HEK293 (cell line): ENCODE measurements around the gene TTC34.

ENCODE experiments used
- CTCF ChIA-PET: fragments of 350-600 bp; formaldehyde crosslinking; extraction: SDS; loops from one replicate; lab custom pipeline; 2021; ENCODE audit warnings: antibody characterized with exemption; lab: Yijun Ruan, JAX
- POLR2A ChIA-PET: fragments of 300-600 bp; formaldehyde crosslinking; extraction: SDS; loops from one replicate; lab custom pipeline; 2020; ENCODE audit warnings: antibody characterized with exemption, inconsistent platforms; lab: Yijun Ruan, JAX
- H3K27ac ChIP-seq: fragments of 200-500 bp; sonication (Bioruptor generic); 2 replicates; pipeline ENCODE4 v1.5.1; 2014; ENCODE audit warnings: low read depth, low read length, control low read depth, inconsistent platforms; ENCODE audit errors: extremely low read depth
- H3K36me3 ChIP-seq, 2 experiments: fragments of 200-500 bp in 1 of 2; sonication (Bioruptor generic) in 1 of 2; 1 replicate in 1 of 2; 2 replicates in 1 of 2; pipeline ENCODE4 v1.5.1; 2014 to 2017; ENCODE audit warnings: inconsistent platforms in 2 of 2, low read length in 2 of 2; ENCODE audit not compliant: control insufficient read depth in 2 of 2, insufficient read depth in 1 of 2
- H3K4me1 ChIP-seq: fragments of 200-500 bp; sonication (Bioruptor generic); 2 replicates; pipeline ENCODE4 v1.5.1; 2014; ENCODE audit warnings: mild to moderate bottlenecking, low read length, inconsistent platforms; ENCODE audit not compliant: control insufficient read depth, insufficient read depth
- H3K4me3 ChIP-seq: 2 replicates; pipeline ENCODE4 v1.5.1; 2011; ENCODE audit warnings: low read depth, mild to moderate bottlenecking, control low read depth, low read length, moderate library complexity
- H3K9me3 ChIP-seq: fragments of 200-500 bp; sonication (Bioruptor generic); 2 replicates; pipeline ENCODE4 v1.5.1; 2014; ENCODE audit warnings: low read depth, low read length, inconsistent platforms; ENCODE audit not compliant: control insufficient read depth, insufficient read depth
- BCL11A ChIP-seq: fragments of 450-650 bp; formaldehyde crosslinking; IDR thresholded peaks from 2 replicates; pipeline ENCODE4 v1.5.1; 2016; ENCODE audit warnings: low read depth, missing biosample characterization, missing genetic modification characterization
- GLI4 ChIP-seq: fragments of 450-650 bp; formaldehyde crosslinking; IDR thresholded peaks from 2 replicates; pipeline ENCODE4 v1.5.1; 2016; ENCODE audit warnings: missing biosample characterization, missing genetic modification characterization
- HOXA7 ChIP-seq: sonication (generic); formaldehyde crosslinking; IDR thresholded peaks from 2 replicates; pipeline ENCODE4 v1.8.1; 2022; ENCODE audit warnings: missing genetic modification reagents, borderline replicate concordance
- PRDM1 ChIP-seq: fragments of 450-650 bp; formaldehyde crosslinking; IDR thresholded peaks from 2 replicates; pipeline ENCODE4; 2016; ENCODE audit warnings: missing biosample characterization, missing genetic modification characterization
- SP3 ChIP-seq: fragments of 450-650 bp; formaldehyde crosslinking; IDR thresholded peaks from 2 replicates; pipeline ENCODE4 v1.5.1; 2016; ENCODE audit warnings: missing biosample characterization, missing genetic modification characterization
- ZBTB17 ChIP-seq: fragments of 450-650 bp; formaldehyde crosslinking; IDR thresholded peaks from 2 replicates; pipeline ENCODE4 v1.5.1; 2016; ENCODE audit warnings: missing biosample characterization, missing genetic modification characterization
- ZNF169 ChIP-seq: fragments of 450-650 bp; formaldehyde crosslinking; IDR thresholded peaks from 2 replicates; pipeline ENCODE4 v1.5.1; 2016; ENCODE audit warnings: missing biosample characterization, missing genetic modification characterization
- ZNF184 ChIP-seq: fragments of 450-650 bp; IDR thresholded peaks from 2 replicates; pipeline ENCODE4 v1.5.1; 2018; ENCODE audit warnings: missing biosample characterization, mild to moderate bottlenecking, missing genetic modification characterization
- ZNF654 ChIP-seq: fragments of 450-650 bp; formaldehyde crosslinking; IDR thresholded peaks from 2 replicates; pipeline ENCODE4 v1.5.1; 2016; ENCODE audit warnings: low read depth, missing biosample characterization, missing genetic modification characterization
- TF ChIP-seq, protein P1 (sequence below): fragments of 450-650 bp; formaldehyde crosslinking; IDR thresholded peaks from 2 replicates; pipeline ENCODE4 v1.5.1; 2016; ENCODE audit warnings: missing biosample characterization, missing genetic modification characterization
- TF ChIP-seq, protein P2 (sequence below): fragments of 450-650 bp; formaldehyde crosslinking; IDR thresholded peaks from 2 replicates; pipeline ENCODE4 v1.5.1; 2016; ENCODE audit warnings: missing biosample characterization, missing genetic modification characterization
- TF ChIP-seq, protein P3 (sequence below): fragments of 450-650 bp; formaldehyde crosslinking; IDR thresholded peaks from 2 replicates; pipeline ENCODE4 v1.5.1; 2016; ENCODE audit warnings: missing biosample characterization, missing genetic modification characterization

The TTC34 gene

GRCh38 chr1:2832506-2833453 is 31.3 kb upstream of the TTC34 start (continued):
- TF ChIP-seq ZNF169 (no peak), BCL11A (tag by site-specific recombination) (no peak), ZNF184 (tag by site-specific recombination) (no peak)
- TF ChIP-seq, all 188 proteins: peak for 0

DNA sequence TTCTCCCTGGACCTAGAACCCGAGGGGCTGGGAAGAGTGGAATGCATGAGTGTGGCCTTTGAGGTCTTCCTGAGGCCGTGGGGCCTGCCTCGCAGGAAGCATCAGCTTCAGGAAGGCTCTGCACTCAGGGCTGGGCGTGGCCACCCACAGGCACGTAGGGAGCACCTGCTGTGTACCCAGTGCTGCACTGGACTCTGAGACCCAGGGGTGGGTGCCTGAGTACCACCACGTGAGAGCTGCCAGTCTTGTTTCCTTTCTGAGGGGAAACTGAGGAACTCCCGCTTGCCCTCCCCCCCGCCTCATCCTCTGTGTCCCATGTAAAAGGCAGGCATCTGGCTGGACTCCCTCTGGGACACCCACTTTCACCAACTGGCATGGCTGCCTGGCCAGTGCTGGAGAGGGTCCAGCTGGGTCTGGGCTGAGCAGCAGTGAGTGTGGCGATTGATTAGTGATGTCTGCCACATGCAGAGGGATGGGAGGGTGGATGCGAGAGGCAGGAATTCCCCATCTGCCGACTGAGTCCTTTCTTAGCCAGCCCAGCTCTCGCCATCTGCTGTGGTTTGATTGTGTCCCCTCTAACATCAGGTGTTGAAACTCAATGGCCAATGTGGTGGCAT is 30.2 kb upstream of the TTC34 start:
- POLR2A ChIA-PET: no interaction called here
- CTCF ChIA-PET: no interaction called here
- Histone ChIP-seq H3K36me3 (no peaks in the 10 kb centered on the region), H3K4me1 (no peaks in the 10 kb centered on the region), H3K4me3 (no peak overlapping the region), H3K9me3 (no peaks in the 10 kb centered on the region), H3K27ac (no peak overlapping the region)
- TF ChIP-seq SP3 (tag by site-specific recombination): no peak
- 0 out of 2 replicates have a peak, but pooled peaks have one; percentile 28 for TF ChIP-seq ZBTB17 (tag by site-specific recombination)

GRCh38 chr1:2830761-2831425 is 29.4 kb upstream of the TTC34 start:
- Histone ChIP-seq H3K36me3 (no peaks in the 10 kb centered on the region), H3K27ac (no peak overlapping the region), H3K4me1 (no peaks in the 10 kb centered on the region), H3K4me3 (no peak overlapping the region), H3K9me3 (no peaks in the 10 kb centered on the region)
- no peak for TF ChIP-seq GLI4 (tag by site-specific recombination)
- TF ChIP-seq, protein P1, sequence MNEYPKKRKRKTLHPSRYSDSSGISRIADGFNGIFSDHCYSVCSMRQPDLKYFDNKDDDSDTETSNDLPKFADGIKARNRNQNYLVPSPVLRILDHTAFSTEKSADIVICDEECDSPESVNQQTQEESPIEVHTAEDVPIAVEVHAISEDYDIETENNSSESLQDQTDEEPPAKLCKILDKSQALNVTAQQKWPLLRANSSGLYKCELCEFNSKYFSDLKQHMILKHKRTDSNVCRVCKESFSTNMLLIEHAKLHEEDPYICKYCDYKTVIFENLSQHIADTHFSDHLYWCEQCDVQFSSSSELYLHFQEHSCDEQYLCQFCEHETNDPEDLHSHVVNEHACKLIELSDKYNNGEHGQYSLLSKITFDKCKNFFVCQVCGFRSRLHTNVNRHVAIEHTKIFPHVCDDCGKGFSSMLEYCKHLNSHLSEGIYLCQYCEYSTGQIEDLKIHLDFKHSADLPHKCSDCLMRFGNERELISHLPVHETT (tag by site-specific recombination): no peak
- no peak for TF ChIP-seq PRDM1 (tag by site-specific recombination)
- TF ChIP-seq ZNF654 (tag by site-specific recombination): no peak
- TF ChIP-seq HOXA7 (CRISPR knock-in tag): no peak
- TF ChIP-seq, protein P2, sequence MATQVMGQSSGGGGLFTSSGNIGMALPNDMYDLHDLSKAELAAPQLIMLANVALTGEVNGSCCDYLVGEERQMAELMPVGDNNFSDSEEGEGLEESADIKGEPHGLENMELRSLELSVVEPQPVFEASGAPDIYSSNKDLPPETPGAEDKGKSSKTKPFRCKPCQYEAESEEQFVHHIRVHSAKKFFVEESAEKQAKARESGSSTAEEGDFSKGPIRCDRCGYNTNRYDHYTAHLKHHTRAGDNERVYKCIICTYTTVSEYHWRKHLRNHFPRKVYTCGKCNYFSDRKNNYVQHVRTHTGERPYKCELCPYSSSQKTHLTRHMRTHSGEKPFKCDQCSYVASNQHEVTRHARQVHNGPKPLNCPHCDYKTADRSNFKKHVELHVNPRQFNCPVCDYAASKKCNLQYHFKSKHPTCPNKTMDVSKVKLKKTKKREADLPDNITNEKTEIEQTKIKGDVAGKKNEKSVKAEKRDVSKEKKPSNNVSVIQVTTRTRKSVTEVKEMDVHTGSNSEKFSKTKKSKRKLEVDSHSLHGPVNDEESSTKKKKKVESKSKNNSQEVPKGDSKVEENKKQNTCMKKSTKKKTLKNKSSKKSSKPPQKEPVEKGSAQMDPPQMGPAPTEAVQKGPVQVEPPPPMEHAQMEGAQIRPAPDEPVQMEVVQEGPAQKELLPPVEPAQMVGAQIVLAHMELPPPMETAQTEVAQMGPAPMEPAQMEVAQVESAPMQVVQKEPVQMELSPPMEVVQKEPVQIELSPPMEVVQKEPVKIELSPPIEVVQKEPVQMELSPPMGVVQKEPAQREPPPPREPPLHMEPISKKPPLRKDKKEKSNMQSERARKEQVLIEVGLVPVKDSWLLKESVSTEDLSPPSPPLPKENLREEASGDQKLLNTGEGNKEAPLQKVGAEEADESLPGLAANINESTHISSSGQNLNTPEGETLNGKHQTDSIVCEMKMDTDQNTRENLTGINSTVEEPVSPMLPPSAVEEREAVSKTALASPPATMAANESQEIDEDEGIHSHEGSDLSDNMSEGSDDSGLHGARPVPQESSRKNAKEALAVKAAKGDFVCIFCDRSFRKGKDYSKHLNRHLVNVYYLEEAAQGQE (tag by site-specific recombination): no peak
- TF ChIP-seq, protein P3, sequence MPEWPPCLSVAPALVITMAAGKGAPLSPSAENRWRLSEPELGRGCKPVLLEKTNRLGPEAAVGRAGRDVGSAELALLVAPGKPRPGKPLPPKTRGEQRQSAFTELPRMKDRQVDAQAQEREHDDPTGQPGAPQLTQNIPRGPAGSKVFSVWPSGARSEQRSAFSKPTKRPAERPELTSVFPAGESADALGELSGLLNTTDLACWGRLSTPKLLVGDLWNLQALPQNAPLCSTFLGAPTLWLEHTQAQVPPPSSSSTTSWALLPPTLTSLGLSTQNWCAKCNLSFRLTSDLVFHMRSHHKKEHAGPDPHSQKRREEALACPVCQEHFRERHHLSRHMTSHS (tag by site-specific recombination): no peak
- CTCF ChIA-PET: no interaction called here
- POLR2A ChIA-PET: no interaction called here
